ENCODE results near the gene RAPGEF4.

The RAPGEF4 gene

GRCh38 chr2:172711110-172711509, 24.5 kb upstream of the RAPGEF4 start:
- Histone ChIP-seq H3F3A (ENCODE audit: control insufficient read depth, insufficient read depth) (no peaks in the 10 kb centered on the region), H3K27ac (ENCODE audit: low read depth, low read length) (no peak overlapping the region)
- TF ChIP-seq CTCF (IDR thresholded peaks at IDR 0.05; ENCODE audit: low read depth, low read length, poor library complexity, severe bottlenecking) (no peak), EZH2phosphoT487 (IDR thresholded peaks at IDR 0.05; ENCODE audit: borderline replicate concordance, low read length) (no peak)

GRCh38 chr2:172712251-172712650, 23.4 kb upstream of the RAPGEF4 start:
- Histone ChIP-seq H3K27ac (ENCODE audit: low read depth, low read length) (no peak overlapping the region), H4K20me1 (ENCODE audit: control insufficient read depth, insufficient read depth, low read depth, low read length) (peaks cover 2% of the 10 kb centered on the region), H3K79me2 (ENCODE audit: control insufficient read depth, low read length) (no peaks in the 10 kb centered on the region), H3K4me1 (ENCODE audit: control insufficient read depth, low read length) (peaks cover 7% of the 10 kb centered on the region), H3K27me3 (ENCODE audit: control insufficient read depth, low read length) (peaks cover 10% of the 10 kb centered on the region; the same call in 1 of the 2 replicates), H3K4me3 (ENCODE audit: low read length) (no peak overlapping the region), H3K9me3 (ENCODE audit: control insufficient read depth, insufficient read depth, low read length) (no peaks in the 10 kb centered on the region), H3K36me3 (ENCODE audit: control insufficient read depth, low read length) (no peaks in the 10 kb centered on the region), H3K9me2 (replicated peaks; ENCODE audit: control insufficient read depth, low read length) (no peaks in the 10 kb centered on the region), H3K4me2 (ENCODE audit: low read length) (no peak overlapping the region), H3F3A (ENCODE audit: control insufficient read depth, insufficient read depth) (no peaks in the 10 kb centered on the region)
- no peak for TF ChIP-seq CTCF (IDR thresholded peaks at IDR 0.05; ENCODE audit: low read depth, low read length, poor library complexity, severe bottlenecking)
- TF ChIP-seq EZH2phosphoT487 (IDR thresholded peaks at IDR 0.05; ENCODE audit: borderline replicate concordance, low read length) = no peak

More at GRCh38 chr2:172711110-172711509, 24.5 kb upstream of the RAPGEF4 start:
- Histone ChIP-seq H3K79me2 (ENCODE audit: control insufficient read depth, low read length) (no peaks in the 10 kb centered on the region), H3K27me3 (ENCODE audit: control insufficient read depth, low read length) (peaks cover 10% of the 10 kb centered on the region; the same call in 1 of the 2 replicates), H3K4me1 (ENCODE audit: control insufficient read depth, low read length) (peaks cover 7% of the 10 kb centered on the region), H3K36me3 (ENCODE audit: control insufficient read depth, low read length) (no peaks in the 10 kb centered on the region), H4K20me1 (ENCODE audit: control insufficient read depth, insufficient read depth, low read depth, low read length) (peaks cover 2% of the 10 kb centered on the region), H3K9me3 (ENCODE audit: control insufficient read depth, insufficient read depth, low read length) (no peaks in the 10 kb centered on the region), H3K4me3 (ENCODE audit: low read length) (no peak overlapping the region), H3K4me2 (ENCODE audit: low read length) (no peak overlapping the region), H3K9me2 (replicated peaks; ENCODE audit: control insufficient read depth, low read length) (no peaks in the 10 kb centered on the region)

GRCh38 chr2:172713365-172713875, 22.2 kb upstream of the RAPGEF4 start:
- Histone ChIP-seq H3K27me3 (ENCODE audit: control insufficient read depth, low read length) (peaks cover 8% of the 10 kb centered on the region; the same call in 1 of the 2 replicates), H3K4me3 (ENCODE audit: low read length) (no peak overlapping the region), H3K4me2 (ENCODE audit: low read length) (no peak overlapping the region), H3K27ac (ENCODE audit: low read depth, low read length) (no peak overlapping the region), H3K9me2 (replicated peaks; ENCODE audit: control insufficient read depth, low read length) (no peaks in the 10 kb centered on the region), H3F3A (ENCODE audit: control insufficient read depth, insufficient read depth) (no peaks in the 10 kb centered on the region), H3K36me3 (ENCODE audit: control insufficient read depth, low read length) (no peaks in the 10 kb centered on the region), H3K9me3 (ENCODE audit: control insufficient read depth, insufficient read depth, low read length) (no peaks in the 10 kb centered on the region), H3K79me2 (ENCODE audit: control insufficient read depth, low read length) (no peaks in the 10 kb centered on the region), H4K20me1 (ENCODE audit: control insufficient read depth, insufficient read depth, low read depth, low read length) (peaks cover 2% of the 10 kb centered on the region), H3K4me1 (ENCODE audit: control insufficient read depth, low read length) (peaks cover 7% of the 10 kb centered on the region)
- no peak for TF ChIP-seq CTCF (IDR thresholded peaks at IDR 0.05; ENCODE audit: low read depth, low read length, poor library complexity, severe bottlenecking)
- TF ChIP-seq EZH2phosphoT487 (IDR thresholded peaks at IDR 0.05; ENCODE audit: borderline replicate concordance, low read length) = no peak
